HL-60 (cell line): ENCODE data around the gene AIF1L.

Experiments used
- CTCF ChIP-seq: IDR thresholded peaks from one replicate; pipeline ENCODE4 v1.5.1; 2011; ENCODE audit warnings: low read length, control low read depth, inconsistent platforms; ENCODE audit not compliant: insufficient read depth
- POLR2AphosphoS5 ChIP-seq: IDR thresholded peaks from 2 replicates; pipeline ENCODE4 v1.6.1; 2012; ENCODE audit warnings: low read depth
- REST ChIP-seq: IDR thresholded peaks from 2 replicates; pipeline ENCODE4 v1.6.1; 2012; ENCODE audit warnings: low read depth; ENCODE audit not compliant: insufficient replicate concordance

GRCh38 chr9:131107760-131108159 lies 11.4 kb downstream of the AIF1L start:
- TF ChIP-seq CTCF (no peak), POLR2AphosphoS5 (no peak), REST (no peak)
